ENCODE data around the gene PDLIM1. TPM values are rescaled to one million over a fixed set of nuclear protein-coding genes. Genes with fewer than 3 reads are reported as not detected.
A peak's percentile ranks its signal among the peaks of the same experiment; 100 is the strongest.
"Not testable (repeated sequence)": the region's sequence is repeated elsewhere in the genome, so short reads cannot be mapped to it uniquely, and the experiment has no call there.

The PDLIM1 gene
- total and polyA plus RNA-seq, 2 of the 13 experiments (the other 11 are each of a cell fraction or from before 2014, with no cell fraction given) = 119 to 123 TPM

DNA sequence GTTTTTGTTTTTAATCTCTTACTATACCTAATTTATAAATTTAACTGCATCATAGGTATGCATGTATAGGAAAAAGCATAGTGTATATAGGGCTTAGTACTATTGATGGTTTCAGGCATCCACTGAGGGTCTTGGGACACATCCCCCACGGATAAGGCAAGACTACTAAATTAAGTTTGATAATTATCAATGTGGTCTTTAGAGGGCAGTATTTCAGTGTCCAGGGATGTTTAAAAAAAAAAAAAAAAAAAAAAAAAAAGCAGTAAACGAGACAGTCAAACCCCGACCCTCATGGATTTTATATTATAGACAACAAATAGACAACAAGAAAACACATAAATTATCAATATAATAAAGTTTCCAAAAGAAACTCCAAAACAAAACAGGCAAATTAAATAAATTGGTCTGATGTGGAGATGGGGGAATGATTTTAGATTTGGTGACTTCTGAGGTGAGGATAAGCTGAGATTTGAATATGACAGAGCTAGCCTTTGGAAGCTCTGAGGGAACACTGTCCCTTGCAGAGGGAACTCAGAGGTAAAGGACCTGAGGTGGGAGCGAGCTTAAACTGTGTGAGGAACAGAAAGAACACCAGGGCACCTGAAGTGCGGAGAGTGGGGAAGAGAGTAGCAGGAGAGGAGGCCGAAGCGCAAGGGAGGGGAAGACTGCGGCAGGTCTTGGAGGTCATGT, 82.0 kb downstream of the PDLIM1 start:
- H3K79me2 ChIP-seq (ENCODE audit: insufficient read depth, low read length) = no peaks in the 10 kb centered on the region
- H3K9me3 ChIP-seq (ENCODE audit: low read length) = no peaks in the 10 kb centered on the region
- H3K9ac ChIP-seq (ENCODE audit: insufficient read depth, low read depth, low read length) = no peak overlapping the region
- intact Hi-C loops (cut with micrococcal nuclease; ENCODE audit: unreplicated experiment) (loop anchor here (1.0 kb wide), 1 partner anchor 34 kb away; no protein-coding TSS in a partner anchor), in situ Hi-C loops (cut with HindIII; ENCODE audit: extremely low pct_ligation_motif_present, low pct_unique_long_range_greater_than_20kb) (no loop called here)
- ChIA-PET POLR2A (no interaction called here), CTCF (ENCODE audit: low intra/inter-chr PET ratio, low total read pairs) (no interaction called here)
- no peaks in the 10 kb centered on the region for H4K20me1 ChIP-seq (ENCODE audit: insufficient read depth, low read length)
- peak overlapping the region; percentile 36 for H3K4me2 ChIP-seq (ENCODE audit: low read depth, low read length)
- DNase-seq (ENCODE audit: low spot score) = no peak
- H2AFZ ChIP-seq (ENCODE audit: low read length) = peak overlapping the region; percentile 54
- H3K36me3 ChIP-seq (replicated peaks in 1 of 2; ENCODE audit: control insufficient read depth in 1 of 2, insufficient read depth in 2 of 2, low read length in 2 of 2) = no peaks in the 10 kb centered on the region
- H3K4me3 ChIP-seq (replicated peaks in 1 of 3; ENCODE audit: insufficient read depth in 1 of 3, low read depth in 2 of 3, low read length in 3 of 3) = no peak overlapping the region
- TF ChIP-seq, protein P1, sequence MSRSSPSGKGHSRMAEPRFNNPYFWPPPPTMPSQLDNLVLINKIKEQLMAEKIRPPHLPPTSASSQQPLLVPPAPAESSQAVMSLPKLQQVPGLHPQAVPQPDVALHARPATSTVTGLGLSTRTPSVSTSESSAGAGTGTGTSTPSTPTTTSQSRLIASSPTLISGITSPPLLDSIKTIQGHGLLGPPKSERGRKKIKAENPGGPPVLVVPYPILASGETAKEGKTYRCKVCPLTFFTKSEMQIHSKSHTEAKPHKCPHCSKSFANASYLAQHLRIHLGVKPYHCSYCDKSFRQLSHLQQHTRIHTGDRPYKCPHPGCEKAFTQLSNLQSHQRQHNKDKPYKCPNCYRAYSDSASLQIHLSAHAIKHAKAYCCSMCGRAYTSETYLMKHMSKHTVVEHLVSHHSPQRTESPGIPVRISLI (CRISPR knock-in tag; IDR thresholded peaks at IDR 0.05; ENCODE audit: borderline replicate concordance) = peak; percentile 85
- TF ChIP-seq ZBTB43 (CRISPR knock-in tag; conservative IDR thresholded peaks at IDR 0.05) (no peak), STAG1 (CRISPR knock-in tag; IDR thresholded peaks at IDR 0.05) (peak; percentile 23; the same call in 1 of the 2 replicates), NPAS2 (CRISPR knock-in tag; IDR thresholded peaks at IDR 0.05; ENCODE audit: borderline replicate concordance) (no peak), ARID3A (IDR thresholded peaks at IDR 0.05; ENCODE audit: low read depth, low read length) (0 out of 2 replicates have a peak, but pooled peaks have one; percentile 50), MZF1 (CRISPR knock-in tag; IDR thresholded peaks at IDR 0.05; ENCODE audit: borderline replicate concordance) (no peak)
- TF ChIP-seq, protein P2, sequence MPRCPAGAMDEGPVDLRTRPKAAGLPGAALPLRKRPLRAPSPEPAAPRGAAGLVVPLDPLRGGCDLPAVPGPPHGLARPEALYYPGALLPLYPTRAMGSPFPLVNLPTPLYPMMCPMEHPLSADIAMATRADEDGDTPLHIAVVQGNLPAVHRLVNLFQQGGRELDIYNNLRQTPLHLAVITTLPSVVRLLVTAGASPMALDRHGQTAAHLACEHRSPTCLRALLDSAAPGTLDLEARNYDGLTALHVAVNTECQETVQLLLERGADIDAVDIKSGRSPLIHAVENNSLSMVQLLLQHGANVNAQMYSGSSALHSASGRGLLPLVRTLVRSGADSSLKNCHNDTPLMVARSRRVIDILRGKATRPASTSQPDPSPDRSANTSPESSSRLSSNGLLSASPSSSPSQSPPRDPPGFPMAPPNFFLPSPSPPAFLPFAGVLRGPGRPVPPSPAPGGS (CRISPR knock-in tag; IDR thresholded peaks at IDR 0.05) = no peak
- no peak for ATAC-seq
- H3K27me3 ChIP-seq (ENCODE audit: control insufficient read depth in 1 of 2, insufficient read depth in 2 of 2, low read length in 2 of 2) = no peaks in the 10 kb centered on the region
- no TSS peak for BruUV-seq (replicated peaks)
- H3K4me1 ChIP-seq (ENCODE audit: insufficient read depth, low read length) = no peaks in the 10 kb centered on the region
- no peak for FAIRE-seq
- 63% methylated on average over 8 of the region's 8 CpGs for WGBS (ENCODE audit: low lambda C conversion rate)
- H3K27ac ChIP-seq (ENCODE audit: extremely low read length, insufficient read depth, low read length) = no peak overlapping the region

GRCh38 chr10:95202865-95203264, 87.9 kb downstream of the PDLIM1 start:
- H3K9me3 ChIP-seq (ENCODE audit: low read length); CTCF ChIA-PET (ENCODE audit: low intra/inter-chr PET ratio, low total read pairs); H3K36me3 ChIP-seq (replicated peaks in 1 of 2; ENCODE audit: control insufficient read depth in 1 of 2, insufficient read depth in 2 of 2, low read length in 2 of 2); FAIRE-seq; H3K27me3 ChIP-seq (ENCODE audit: control insufficient read depth in 1 of 2, insufficient read depth in 2 of 2, low read length in 2 of 2); ATAC-seq; H3K27ac ChIP-seq (ENCODE audit: extremely low read length, insufficient read depth, low read length); H3K79me2 ChIP-seq (ENCODE audit: insufficient read depth, low read length); H3K4me1 ChIP-seq (ENCODE audit: insufficient read depth, low read length); in situ Hi-C loops (cut with HindIII; ENCODE audit: extremely low pct_ligation_motif_present, low pct_unique_long_range_greater_than_20kb); POLR2A ChIA-PET; H4K20me1 ChIP-seq (ENCODE audit: insufficient read depth, low read length); DNase-seq (ENCODE audit: low spot score); H3K4me2 ChIP-seq (ENCODE audit: low read depth, low read length); H3K9ac ChIP-seq (ENCODE audit: insufficient read depth, low read depth, low read length); H2AFZ ChIP-seq (ENCODE audit: low read length); intact Hi-C loops (cut with micrococcal nuclease; ENCODE audit: unreplicated experiment); H3K4me3 ChIP-seq (replicated peaks in 1 of 3; ENCODE audit: insufficient read depth in 1 of 3, low read depth in 2 of 3, low read length in 3 of 3); BruUV-seq (replicated peaks): not testable (repeated sequence)
- 89% methylated on average over 5 of the region's 5 CpGs for WGBS (ENCODE audit: low lambda C conversion rate)
